GM12873 (cell line): Measurements from ENCODE around the gene UNKL.

ENCODE experiments used
- CTCF ChIP-seq: IDR thresholded peaks from 2 replicates; pipeline ENCODE4 v1.5.1; 2012; ENCODE audit warnings: low read depth, mild to moderate bottlenecking, moderate library complexity, low read length, control low read depth; ENCODE audit not compliant: insufficient read depth; ENCODE audit errors: missing control alignments

UNKL gene

GRCh38 chr16:1429012-1429411, 14.5 kb upstream of the UNKL start:
- no peak for TF ChIP-seq CTCF

GRCh38 chr16:1428511-1428910, 14.0 kb upstream of the UNKL start:
- peak; percentile 46 for TF ChIP-seq CTCF

- no peak for TF ChIP-seq CTCF
Observed at GRCh38 chr16:1427473-1428461, 13.3 kb upstream of the UNKL start.

- TF ChIP-seq CTCF = no peak
Observed at GRCh38 chr16:1426734-1427471, 12.4 kb upstream of the UNKL start.

- TF ChIP-seq CTCF = no peak
Observed at GRCh38 chr16:1425616-1426370, 11.3 kb upstream of the UNKL start.

- no peak for TF ChIP-seq CTCF
Observed at GRCh38 chr16:1424028-1424427, 9.5 kb upstream of the UNKL start.
